Small intestine (tissue), 7 donors: ENCODE measurements around the gene FOXRED2. TPM values are rescaled to one million over a fixed set of nuclear protein-coding genes. Genes with fewer than 3 reads are reported as not detected.

Experiments
- DNase-seq, 2 donors: peaks; one replicate each; pipeline versions ENCODE4 v3.0.0 to v3.0.0-alpha.2; 2013
- FAIRE-seq: peaks from 2 replicates; lab custom pipeline; 2012; peaks lifted over from hg19 to GRCh38; lab: Jason Lieb, UNC
- H3K27ac ChIP-seq, 3 donors: one replicate each; pipeline ENCODE4 v1.5.1; 2013; ENCODE audit warnings: low read length in 2 of 3, mild to moderate bottlenecking in 2 of 3, control low read depth in 1 of 3, inconsistent platforms in 1 of 3, low read depth in 1 of 3, moderate library complexity in 1 of 3
- H3K27me3 ChIP-seq, 3 donors: one replicate each; pipeline ENCODE4 v1.6.1; 2013; ENCODE audit warnings: low read length in 3 of 3, inconsistent platforms in 1 of 3; ENCODE audit not compliant: control insufficient read depth in 3 of 3, insufficient read depth in 3 of 3
- H3K36me3 ChIP-seq, 3 donors: one replicate each; pipeline ENCODE4 v1.6.1; 2013; ENCODE audit warnings: low read length in 3 of 3, inconsistent platforms in 1 of 3, low read depth in 1 of 3, mild to moderate bottlenecking in 1 of 3, moderate library complexity in 1 of 3; ENCODE audit not compliant: control insufficient read depth in 3 of 3, insufficient read depth in 2 of 3
- H3K4me1 ChIP-seq, 3 donors: one replicate each; pipeline ENCODE4 v1.6.1; 2013; ENCODE audit warnings: low read length in 2 of 3, inconsistent platforms in 1 of 3, low read depth in 1 of 3, mild to moderate bottlenecking in 1 of 3, moderate library complexity in 1 of 3; ENCODE audit not compliant: control insufficient read depth in 3 of 3, insufficient read depth in 2 of 3
- H3K4me3 ChIP-seq, 3 donors: one replicate each; pipeline ENCODE4 v1.5.1; 2013; ENCODE audit warnings: low read length in 3 of 3, control low read depth in 1 of 3, inconsistent platforms in 1 of 3, low read depth in 1 of 3, mild to moderate bottlenecking in 1 of 3, moderate library complexity in 1 of 3
- H3K9me3 ChIP-seq, 2 donors: one replicate each; pipeline ENCODE4 v1.6.1; 2013; ENCODE audit warnings: low read depth in 1 of 2, low read length in 1 of 2; ENCODE audit not compliant: control insufficient read depth in 2 of 2, insufficient read depth in 1 of 2
- WGBS, 3 donors: extraction: QIAGEN DNeasy Blood & Tissue Kit; methylation state at CpG; one replicate each; pipeline ENCODE4 v1.1.7; 2013; 5-methylcytosine and 5-hydroxymethylcytosine counted together
- polyA plus RNA-seq, 4 donors: library from polyadenylated mRNA; stranded (reverse) in 3 of 4; unstranded in 1 of 4; fragments of 200-250 nt in 3 of 4; fragments of 120-200 nt in 1 of 4; gene quantifications; one replicate each; pipeline versions ENCODE4 v1.2.1 to v1.2.3, GENCODE V29; 2013
- donor health status: healthy with polysubstance abuse.
- donor health status: control.
- donor health status: control.
- donor health status: Bipolar disorder and iron deficiency.
- donor health status: healthy.

FOXRED2 gene
- polyA plus RNA-seq, 4 donors: 0.67 to 14.2 (median 3.1) TPM

- Histone ChIP-seq H3K4me1 (no peaks in the 10 kb centered on the region), H3K27ac (no peak overlapping the region), H3K4me3 (no peak overlapping the region), H3K36me3 (peaks cover 0 to 68% (median 0%) of the 10 kb centered on the region in 3 donors), H3K9me3 (peaks cover 0 to 7% of the 10 kb centered on the region in 2 donors), H3K27me3 (no peaks in the 10 kb centered on the region)
- FAIRE-seq (no peak), DNase-seq (no peak)
- 86 to 92% (median 91%) methylated on average over 7 of the region's 7 CpGs for WGBS, 3 donors
These were observed 15.7 kb downstream of the FOXRED2 start for GRCh38 chr22:36491155-36491554.

- Histone ChIP-seq H3K4me3 (no peak overlapping the region), H3K9me3 (peaks cover 0 to 9% of the 10 kb centered on the region in 2 donors), H3K27ac (no peak overlapping the region), H3K4me1 (no peaks in the 10 kb centered on the region), H3K36me3 (peaks cover 0 to 39% (median 0%) of the 10 kb centered on the region in 3 donors), H3K27me3 (no peaks in the 10 kb centered on the region)
- DNase-seq: peak; percentile 46 to 51
- FAIRE-seq: no peak
- WGBS, 3 donors: 87 to 91% (median 91%) methylated on average over 13 of the region's 13 CpGs
These were observed 20.0 kb downstream of the FOXRED2 start for GRCh38 chr22:36486619-36487384.

- Histone ChIP-seq H3K27ac (peak within 1 kb of the TSS; percentile 96 to 99 (median 96)), H3K4me1 (peaks cover 3 to 8% (median 7%) of the 10 kb centered on the region in 3 donors), H3K27me3 (no peaks in the 10 kb centered on the region), H3K9me3 (peaks cover 0 to 3% of the 10 kb centered on the region in 2 donors), H3K4me3 (peak within 1 kb of the TSS; percentile 77 to 95 (median 83)), H3K36me3 (peaks cover 3 to 39% (median 6%) of the 10 kb centered on the region in 3 donors)
- 0 to 1% (median 0%) methylated on average over 58 to 62 of the region's 62 CpGs for WGBS, 3 donors
- DNase-seq (peak; percentile 95 to 98), FAIRE-seq (no peak)
These were observed 25.3 kb downstream of the FOXRED2 start, which contains the start of gene TXN2 for GRCh38 chr22:36481393-36482168. TXN2 (minus strand) TSS chr22:36481640; CDS start chr22:36480837, 803 bp downstream.

GRCh38 chr22:36480941-36481392, 25.9 kb downstream of the FOXRED2 start:
- H3K36me3 ChIP-seq: peaks cover 3 to 44% (median 7%) of the 10 kb centered on the region in 3 donors
- no peak for DNase-seq
- peak overlapping the region; percentile 77 to 95 (median 83) for H3K4me3 ChIP-seq
- peaks cover 3 to 8% (median 7%) of the 10 kb centered on the region in 3 donors for H3K4me1 ChIP-seq
- no peaks in the 10 kb centered on the region for H3K27me3 ChIP-seq
- peaks cover 0 to 2% of the 10 kb centered on the region in 2 donors for H3K9me3 ChIP-seq
- FAIRE-seq: no peak
- 5 to 10% (median 7%) methylated on average over 9 of the region's 9 CpGs for WGBS, 3 donors
- peak overlapping the region; percentile 96 to 99 (median 96) for H3K27ac ChIP-seq

- FAIRE-seq (no peak), DNase-seq (no peak)
- Histone ChIP-seq H3K36me3 (peaks cover 12 to 64% (median 19%) of the 10 kb centered on the region in 3 donors), H3K4me3 (no peak overlapping the region), H3K4me1 (peaks cover 3 to 8% (median 7%) of the 10 kb centered on the region in 3 donors), H3K27ac (no peak overlapping the region), H3K27me3 (no peaks in the 10 kb centered on the region), H3K9me3 (peaks cover 0 to 2% of the 10 kb centered on the region in 2 donors)
- 95 to 96% (median 96%) methylated on average over 4 of the region's 4 CpGs for WGBS, 3 donors
These were observed 27.9 kb downstream of the FOXRED2 start for GRCh38 chr22:36478966-36479365.

- H3K36me3 ChIP-seq: peaks cover 23 to 97% (median 29%) of the 10 kb centered on the region in 3 donors
- FAIRE-seq: no peak
- H3K27me3 ChIP-seq: no peaks in the 10 kb centered on the region
- WGBS, 3 donors: 95 to 97% (median 95%) methylated on average over 6 of the region's 6 CpGs
- no peaks in the 10 kb centered on the region for H3K9me3 ChIP-seq
- H3K27ac ChIP-seq: no peak overlapping the region
- no peak for DNase-seq
- no peak overlapping the region for H3K4me3 ChIP-seq
- peaks cover 0 to 4% (median 3%) of the 10 kb centered on the region in 3 donors for H3K4me1 ChIP-seq
These were observed 31.5 kb downstream of the FOXRED2 start for GRCh38 chr22:36475341-36475740.

- H3K27me3 ChIP-seq: no peaks in the 10 kb centered on the region
- DNase-seq: no peak
- H3K4me1 ChIP-seq: peaks cover 0 to 4% (median 0%) of the 10 kb centered on the region in 3 donors
- no peak for FAIRE-seq
- 81 to 87% (median 83%) methylated on average over 13 of the region's 13 CpGs for WGBS, 3 donors
- peaks cover 21 to 93% (median 23%) of the 10 kb centered on the region in 3 donors for H3K36me3 ChIP-seq
- H3K27ac ChIP-seq: peak overlapping the region in 1 of 3 donors; percentile 25
- H3K9me3 ChIP-seq: no peaks in the 10 kb centered on the region
- no peak overlapping the region for H3K4me3 ChIP-seq
These were observed 34.2 kb downstream of the FOXRED2 start for GRCh38 chr22:36472689-36473088.

GRCh38 chr22:36471341-36471821, 35.5 kb downstream of the FOXRED2 start:
- peak overlapping the region in 2 of 3 donors; percentile 13 to 80 for H3K27ac ChIP-seq
- peaks cover 21 to 94% (median 23%) of the 10 kb centered on the region in 3 donors for H3K36me3 ChIP-seq
- no peak for DNase-seq
- H3K4me1 ChIP-seq: peaks cover 0 to 4% (median 0%) of the 10 kb centered on the region in 3 donors
- FAIRE-seq: no peak
- WGBS, 3 donors: 84 to 90% (median 86%) methylated on average over 14 of the region's 14 CpGs
- no peaks in the 10 kb centered on the region for H3K9me3 ChIP-seq
- H3K4me3 ChIP-seq: no peak overlapping the region
- no peaks in the 10 kb centered on the region for H3K27me3 ChIP-seq
